Fibroblast of the conjunctiva (primary cell): Measurements from ENCODE around the gene TMEM52.

Source experiments
- DNase-seq: peaks from one replicate; pipeline ENCODE4 v3.0.0-alpha.2; 2010; ENCODE audit warnings: low read depth

Gene TMEM52

GRCh38 chr1:1872329-1872994 lies 46.6 kb downstream of the TMEM52 start:
- no peak for DNase-seq

- DNase-seq, result no peak
These were observed 49.6 kb downstream of the TMEM52 start for GRCh38 chr1:1869469-1869868.
